HG02852 (cell line): ENCODE results near the gene OSBPL10.

Source experiments
- ATAC-seq: cut with Tn5 transposase; IDR thresholded peaks from one replicate; pipeline ENCODE4 v1.9.1; 2021; ENCODE audit warnings: mild to moderate bottlenecking, moderate library complexity; ENCODE audit not compliant: unreplicated experiment

Gene OSBPL10

GRCh38 chr3:31754575-31755278, 226.3 kb downstream of the OSBPL10 start:
- ATAC-seq = peak; percentile 88

- no peak for ATAC-seq
Measured at GRCh38 chr3:31753050-31753425, 228.0 kb downstream of the OSBPL10 start.

GRCh38 chr3:31752305-31753049, 228.6 kb downstream of the OSBPL10 start:
- no peak for ATAC-seq

- no peak for ATAC-seq
Measured at GRCh38 chr3:31750341-31750740, 230.7 kb downstream of the OSBPL10 start.

GRCh38 chr3:31748933-31749295, 232.1 kb downstream of the OSBPL10 start:
- ATAC-seq = no peak

GRCh38 chr3:31748281-31748932, 232.7 kb downstream of the OSBPL10 start:
- no peak for ATAC-seq

- no peak for ATAC-seq
Measured at GRCh38 chr3:31747785-31748184, 233.3 kb downstream of the OSBPL10 start.

- ATAC-seq = no peak
Measured at GRCh38 chr3:31744913-31745312, 236.1 kb downstream of the OSBPL10 start.

- no peak for ATAC-seq
Measured at GRCh38 chr3:31743331-31744089, 237.6 kb downstream of the OSBPL10 start.

GRCh38 chr3:31740397-31740796, 240.7 kb downstream of the OSBPL10 start:
- no peak for ATAC-seq

- no peak for ATAC-seq
Measured at GRCh38 chr3:31738412-31738811, 242.7 kb downstream of the OSBPL10 start.

- no peak for ATAC-seq
Measured at GRCh38 chr3:31735667-31736066, 245.4 kb downstream of the OSBPL10 start.

- ATAC-seq = no peak
Measured at GRCh38 chr3:31733234-31733667, 247.8 kb downstream of the OSBPL10 start.

GRCh38 chr3:31732548-31732947, 248.5 kb downstream of the OSBPL10 start:
- no peak for ATAC-seq

GRCh38 chr3:31729573-31729972, 251.5 kb downstream of the OSBPL10 start:
- no peak for ATAC-seq

- ATAC-seq = no peak
Measured at GRCh38 chr3:31729082-31729481, 252.0 kb downstream of the OSBPL10 start.

GRCh38 chr3:31728403-31728802, 252.7 kb downstream of the OSBPL10 start:
- no peak for ATAC-seq

- no peak for ATAC-seq
Measured at GRCh38 chr3:31725976-31726375, 255.1 kb downstream of the OSBPL10 start.

GRCh38 chr3:31725568-31725967, 255.5 kb downstream of the OSBPL10 start:
- no peak for ATAC-seq

- no peak for ATAC-seq
Measured at GRCh38 chr3:31724651-31725050, 256.4 kb downstream of the OSBPL10 start.

GRCh38 chr3:31724116-31724515, 256.9 kb downstream of the OSBPL10 start:
- no peak for ATAC-seq
